IMR-90 (cell line): ENCODE measurements around the gene HRH2. TPM values are rescaled to one million over a fixed set of nuclear protein-coding genes. Genes with fewer than 3 reads are reported as not detected.
A peak's percentile ranks its signal among the peaks of the same experiment; 100 is the strongest.

Experiments
- ATAC-seq: fragments of 200-7000 bp; cut with Tn5 transposase; 2 replicates; pipeline ENCODE4 v1.9.1; 2020; ENCODE audit warnings: low read depth, mild to moderate bottlenecking, moderate library complexity
- BruUV-seq: library from RNA; stranded (reverse); fragments of 400-500 nt; replicated peaks from 2 replicates; lab custom pipeline; 2021; lab: Mats Ljungman, UMichigan
- CTCF ChIA-PET: fragments of 300-600 bp; formaldehyde crosslinking; extraction: SDS; loops from one replicate; lab custom pipeline; 2021; ENCODE audit warnings: antibody characterized with exemption; lab: Yijun Ruan, JAX
- POLR2A ChIA-PET: fragments of 300-600 bp; sonication (Branson Sonifier 250); formaldehyde crosslinking; loops from one replicate; lab custom pipeline; 2022; ENCODE audit warnings: antibody characterized with exemption; ENCODE audit not compliant: unreplicated experiment; lab: Charles Lee
- DNase-seq: peaks from one replicate; pipeline ENCODE4 v3.0.0; 2013
- H2AFZ ChIP-seq: replicated peaks from 2 replicates; pipeline ENCODE3; 2013; ENCODE audit warnings: low read length, mild to moderate bottlenecking; ENCODE audit not compliant: poor library complexity
- H2AK5ac ChIP-seq: 2 replicates; pipeline ENCODE4 v1.6.1; 2013; ENCODE audit warnings: low read depth, low read length, inconsistent platforms
- H2AK9ac ChIP-seq: replicated peaks from 2 replicates; pipeline ENCODE3; 2013; ENCODE audit warnings: mild to moderate bottlenecking, low read depth, low read length, moderate library complexity; ENCODE audit not compliant: poor library complexity
- H2BK120ac ChIP-seq: 2 replicates; pipeline ENCODE4 v1.6.1; 2013; ENCODE audit warnings: low read depth, low read length, inconsistent platforms
- H2BK15ac ChIP-seq: 3 replicates; pipeline ENCODE4 v1.6.1; 2013; ENCODE audit warnings: low read depth, low read length, inconsistent platforms
- H2BK20ac ChIP-seq: 2 replicates; pipeline ENCODE4 v1.6.1; 2013; ENCODE audit warnings: low read depth, mild to moderate bottlenecking, inconsistent platforms, low read length, moderate library complexity
- H2BK5ac ChIP-seq: 2 replicates; pipeline ENCODE4 v1.6.1; 2013; ENCODE audit warnings: mild to moderate bottlenecking, low read depth, low read length, inconsistent platforms; ENCODE audit not compliant: poor library complexity, severe bottlenecking
- H3K14ac ChIP-seq: replicated peaks from 2 replicates; pipeline ENCODE4 v1.6.1; 2013; ENCODE audit warnings: low read depth, low read length, inconsistent platforms
- H3K18ac ChIP-seq: 2 replicates; pipeline ENCODE4 v1.6.1; 2013; ENCODE audit warnings: low read depth, low read length, control low read depth
- H3K23ac ChIP-seq: 2 replicates; pipeline ENCODE4 v1.6.1; 2013; ENCODE audit warnings: low read depth, low read length, inconsistent platforms
- H3K27ac ChIP-seq: 2 replicates; pipeline ENCODE4 v1.5.1; 2013; ENCODE audit warnings: mild to moderate bottlenecking, control low read depth, low read length; ENCODE audit not compliant: insufficient read depth
- H3K27me3 ChIP-seq: 2 replicates; pipeline ENCODE4 v1.6.1; 2013; ENCODE audit warnings: low read length; ENCODE audit not compliant: control insufficient read depth, insufficient read depth
- H3K36me3 ChIP-seq: 2 replicates; pipeline ENCODE4 v1.6.1; 2013; ENCODE audit warnings: low read length, mixed read lengths; ENCODE audit not compliant: control insufficient read depth, insufficient read depth
- H3K4ac ChIP-seq: 2 replicates; pipeline ENCODE4 v1.6.1; 2013; ENCODE audit warnings: low read depth, low read length, inconsistent platforms
- H3K4me1 ChIP-seq: 2 replicates; pipeline ENCODE4 v1.6.1; 2013; ENCODE audit warnings: low read length, mixed read lengths; ENCODE audit not compliant: control insufficient read depth, insufficient read depth
- H3K4me2 ChIP-seq: 2 replicates; pipeline ENCODE4 v1.6.1; 2013; ENCODE audit warnings: low read depth, mild to moderate bottlenecking, control low read depth, low read length, moderate library complexity
- H3K4me3 ChIP-seq: 2 replicates; pipeline ENCODE4 v1.5.1; 2013; ENCODE audit warnings: low read depth, mild to moderate bottlenecking, control low read depth, low read length, moderate library complexity; ENCODE audit not compliant: insufficient read depth
- H3K56ac ChIP-seq: 2 replicates; pipeline ENCODE4 v1.6.1; 2013; ENCODE audit warnings: low read length, inconsistent platforms; ENCODE audit not compliant: insufficient read depth; ENCODE audit errors: extremely low read depth
- H3K79me1 ChIP-seq, 2 experiments: 2 replicates each; pipeline ENCODE4 v1.6.1; 2013; ENCODE audit warnings: low read length in 2 of 2, inconsistent platforms in 1 of 2, low read depth in 1 of 2
- H3K9ac ChIP-seq: 2 replicates; pipeline ENCODE4 v1.6.1; 2013; ENCODE audit warnings: low read depth, low read length, control low read depth
- H3K9me1 ChIP-seq: 2 replicates; pipeline ENCODE4 v1.6.1; 2013; ENCODE audit warnings: low read length, inconsistent platforms; ENCODE audit not compliant: insufficient read depth
- H3K9me3 ChIP-seq: 2 replicates; pipeline ENCODE4 v1.6.1; 2013; ENCODE audit warnings: low read length; ENCODE audit not compliant: control insufficient read depth, insufficient read depth
- H4K20me1 ChIP-seq: 2 replicates; pipeline ENCODE4 v1.6.1; 2013; ENCODE audit warnings: low read length, inconsistent platforms; ENCODE audit not compliant: insufficient read depth
- H4K5ac ChIP-seq: 2 replicates; pipeline ENCODE4 v1.6.1; 2013; ENCODE audit warnings: mild to moderate bottlenecking, low read depth, low read length, control low read depth
- H4K8ac ChIP-seq, 2 experiments: 2 replicates each; pipeline ENCODE4 v1.6.1; 2013; ENCODE audit warnings: low read depth in 2 of 2, low read length in 2 of 2, control low read depth in 1 of 2, inconsistent platforms in 1 of 2
- H4K91ac ChIP-seq: 2 replicates; pipeline ENCODE4 v1.6.1; 2013; ENCODE audit warnings: low read depth, low read length, inconsistent platforms; ENCODE audit not compliant: insufficient read depth
- CHD1 ChIP-seq: IDR thresholded peaks from 2 replicates; pipeline ENCODE4 v1.6.1; 2012; ENCODE audit warnings: low read depth, low read length, improper control_type of control experiment
- ELK1 ChIP-seq: fragments of 150-350 bp; IDR thresholded peaks from 2 replicates; pipeline ENCODE4 v1.6.1; 2016; ENCODE audit warnings: low read depth, mild to moderate bottlenecking, low read length, moderate library complexity, borderline replicate concordance
- FOS ChIP-seq: fragments of 150-350 bp; IDR thresholded peaks from 2 replicates; pipeline ENCODE4 v1.6.1; 2016; ENCODE audit warnings: low read depth, low read length
- MAFK ChIP-seq: IDR thresholded peaks from 2 replicates; pipeline ENCODE4 v1.6.1; 2012; ENCODE audit warnings: low read depth, low read length, improper control_type of control experiment
- NFE2L2 ChIP-seq: fragments of 150-350 bp; IDR thresholded peaks from 2 replicates; pipeline ENCODE4 v1.6.1; 2016; ENCODE audit warnings: low read depth, mild to moderate bottlenecking, low read length
- POLR2A ChIP-seq: IDR thresholded peaks from 2 replicates; pipeline ENCODE4 v1.6.1; 2012; ENCODE audit warnings: mild to moderate bottlenecking, low read depth, low read length
- RCOR1 ChIP-seq: IDR thresholded peaks from 2 replicates; pipeline ENCODE4 v1.6.1; 2012; ENCODE audit warnings: mild to moderate bottlenecking, low read length, improper control_type of control experiment; ENCODE audit not compliant: insufficient replicate concordance
- WGBS, 2 experiments: methylation state at CpG; one replicate each; pipeline versions ENCODE4 v1.1.5 to v1.1.7; 2013; ENCODE audit warnings: missing lambda C conversion rate in 2 of 2; ENCODE audit not compliant: insufficient read length in 1 of 2; ENCODE audit errors: extremely low coverage in 2 of 2; 5-methylcytosine and 5-hydroxymethylcytosine counted together
- dilution Hi-C: fragments of 300-500 bp; cut with HindIII; formaldehyde crosslinking; loops from one replicate; pipeline ENCODE4 v1.14.3; 2018; ENCODE audit warnings: low sequenced_read_pairs; ENCODE audit not compliant: unreplicated experiment
- in situ Hi-C: fragments of 300-500 bp; cut with MboI; formaldehyde crosslinking; loops from 3 replicates; pipeline ENCODE4 v1.14.3; 2019; ENCODE audit warnings: low sequenced_read_pairs, inconsistent platforms, mixed read lengths
- intact Hi-C: fragments of 100-400 bp; cut with micrococcal nuclease; formaldehyde crosslinking; loops from 2 replicates; pipeline ENCODE4 v1.10.0; 2022
- polyA plus RNA-seq, 3 experiments: library from polyadenylated mRNA; depleted of rRNA; stranded (reverse); fragments of >200 nt; gene quantifications; 2 replicates each; pipeline ENCODE4 v1.2.3, GENCODE V29; 2012; ENCODE audit warnings: low replicate concordance in 1 of 3
- total RNA-seq: library from RNA; depleted of rRNA; stranded (reverse); fragments of >200 nt; gene quantifications from 2 replicates; pipeline ENCODE4 v1.2.3, GENCODE V29; 2012

HRH2 gene
- total and polyA plus RNA-seq, 2 of the 4 experiments (the other 2 are of a cell fraction), result not detected

GRCh38 chr5:175672976-175673648 is 15.2 kb downstream of the HRH2 start:
- ATAC-seq, result no peak
- H3K56ac ChIP-seq, result no peak overlapping the region

More at GRCh38 chr5:175672976-175673648, 15.2 kb downstream of the HRH2 start:
- ChIA-PET POLR2A (no interaction called here), CTCF (no interaction called here)
- Histone ChIP-seq H2BK120ac (no peak overlapping the region), H4K8ac (no peak overlapping the region), H3K14ac (no peak overlapping the region), H3K9ac (no peak overlapping the region), H3K4me2 (no peak overlapping the region), H3K9me1 (no peaks in the 10 kb centered on the region), H2BK20ac (no peak overlapping the region), H3K9me3 (no peaks in the 10 kb centered on the region; the same call in none of the 2 replicates), H2AK5ac (no peak overlapping the region), H2AK9ac (peak overlapping the region; percentile 76), H3K4me3 (no peak overlapping the region), H3K18ac (no peak overlapping the region), H3K23ac (no peak overlapping the region), H3K4ac (no peak overlapping the region), H3K79me1 (no peaks in the 10 kb centered on the region), H2BK5ac (no peak overlapping the region), H3K4me1 (no peaks in the 10 kb centered on the region), H4K20me1 (no peaks in the 10 kb centered on the region), H2BK15ac (no peak overlapping the region), H4K91ac (no peak overlapping the region), H4K5ac (no peak overlapping the region), H3K27ac (no peak overlapping the region), H3K36me3 (no peaks in the 10 kb centered on the region), H3K27me3 (no peaks in the 10 kb centered on the region), H2AFZ (no peak overlapping the region)
- DNase-seq, result no peak
- dilution Hi-C loops (no loop called here), in situ Hi-C loops (no loop called here), intact Hi-C loops (no loop called here)
- 33% methylated on average over 6 of the region's 12 CpGs; no CpG with 5 or more reads in 1 of the 2 experiments for WGBS, 2 experiments
- no peak for TF ChIP-seq ELK1
- TF ChIP-seq MAFK, result no peak
- TF ChIP-seq POLR2A, result no peak
- TF ChIP-seq NFE2L2, result no peak
- no peak for TF ChIP-seq FOS
- no peak for TF ChIP-seq RCOR1
- TF ChIP-seq CHD1, result no peak
- BruUV-seq, result no TSS peak
